Right lobe of liver (tissue), 6 donors: ENCODE measurements around the gene PPP1R12B. TPM values are rescaled to one million over a fixed set of nuclear protein-coding genes. Genes with fewer than 3 reads are reported as not detected.
A peak's percentile ranks its signal among the peaks of the same experiment; 100 is the strongest.

Experiments
- ATAC-seq, 4 donors: fragments of 200-7000 bp; cut with Tn5 transposase; one replicate each; pipeline ENCODE4 v1.9.1; 2020; ENCODE audit warnings: mild to moderate bottlenecking in 4 of 4, moderate library complexity in 4 of 4
- DNase-seq, 3 donors: peaks; one replicate each; pipeline ENCODE4 v3.0.0-alpha.2; 2020
- H3K27ac ChIP-seq, 3 donors: fragments of 200-600 bp; one replicate each; pipeline ENCODE4 v1.8.0; 2022
- H3K27me3 ChIP-seq, 2 donors: fragments of 200-600 bp; one replicate each; pipeline ENCODE4 v1.8.0; 2022
- H3K36me3 ChIP-seq, 4 donors: fragments of 200-600 bp; sonication (generic) in 1 of 4; one replicate each; pipeline versions ENCODE4 v1.5.1 to v1.8.0; 2017 to 2022; ENCODE audit warnings: control low read depth in 1 of 4
- H3K4me1 ChIP-seq, 4 donors: fragments of 200-600 bp; sonication (generic) in 1 of 4; one replicate each; pipeline versions ENCODE4 v1.5.1 to v1.8.0; 2017 to 2022; ENCODE audit warnings: control low read depth in 1 of 4
- H3K4me3 ChIP-seq, 3 donors: fragments of 200-600 bp; one replicate each; pipeline ENCODE4 v1.8.0; 2022
- H3K9me3 ChIP-seq, 4 donors: fragments of 200-600 bp; sonication (generic) in 1 of 4; one replicate each; pipeline versions ENCODE4 v1.5.1 to v1.8.0; 2017 to 2022; ENCODE audit warnings: control low read depth in 1 of 4
- CTCF ChIP-seq, 4 donors: fragments of 200-600 bp in 3 of 4; fragments of 450-650 bp in 1 of 4; IDR thresholded peaks; one replicate each; pipeline versions ENCODE4 v1.5.1 to v1.8.0; 2016 to 2022; ENCODE audit warnings: antibody characterized with exemption in 4 of 4, mild to moderate bottlenecking in 2 of 4
- POLR2A ChIP-seq: fragments of 450-650 bp; IDR thresholded peaks from one replicate; pipeline ENCODE4 v1.6.1; 2017; ENCODE audit warnings: antibody characterized with exemption, mild to moderate bottlenecking
- WGBS: methylation state at CpG from one replicate; pipeline ENCODE4 v1.1.6; 2018; ENCODE audit warnings: low coverage, low lambda C conversion rate; ENCODE audit not compliant: insufficient coverage; ENCODE audit errors: missing lambda C conversion rate; 5-methylcytosine and 5-hydroxymethylcytosine counted together
- intact Hi-C, 2 donors: fragments of 100-400 bp; cut with DNase I; formaldehyde crosslinking; loops; one replicate each; pipeline versions ENCODE4 v1.11.2 to v1.14.1; 2022
- total RNA-seq, 6 experiments: library from RNA; depleted of rRNA in 2 of 6; stranded (reverse); fragments of >200 nt in 2 of 6; fragmentation: NEBNext Ultra II Directional in 3 of 6; extraction: Animal tissue kit (Norgen Biotek cat#: 25700) in 3 of 6; gene quantifications; one replicate each; pipeline versions ENCODE4 v1.1.0 to v1.2.4, GENCODE V29; 2016 to 2023
- donor health status: DM: no; HTN: yes; CAD: no.
- donor health status: DM: no; HTN: no; CAD: no.
- donor health status: DM: no; HTN: no; CAD: no.
- donor health status: DM: no; HTN: yes; CAD: no.
- donor health status: DM: no; HTN: yes; CAD: no.

The PPP1R12B gene
- total RNA-seq, 6 experiments from 2014 or later, result 13.7 to 22.2 (median 16.6) TPM

GRCh38 chr1:202315576-202316168 lies 32.8 kb upstream of the PPP1R12B start:
- no peaks in the 10 kb centered on the region for H3K36me3 ChIP-seq
- H3K9me3 ChIP-seq, result no peaks in the 10 kb centered on the region
- TF ChIP-seq POLR2A (no peak), CTCF (IDR thresholded peaks at IDR 0.05) (peak; percentile 86 to 96 (median 92))
- ATAC-seq, result peak; percentile 89 to 97 (median 94)
- H3K4me3 ChIP-seq, result no peak overlapping the region
- no peaks in the 10 kb centered on the region for H3K27me3 ChIP-seq
- peak; percentile 78 to 83 (median 82) for DNase-seq
- intact Hi-C loops, result loop anchor here in 1 of 2 donors (5.0 kb wide), 1 partner anchor 128 kb away; no protein-coding TSS in a partner anchor
- WGBS, result 11% methylated on average over 9 of the region's 9 CpGs
- no peaks in the 10 kb centered on the region for H3K4me1 ChIP-seq
- no peak overlapping the region for H3K27ac ChIP-seq

DNA sequence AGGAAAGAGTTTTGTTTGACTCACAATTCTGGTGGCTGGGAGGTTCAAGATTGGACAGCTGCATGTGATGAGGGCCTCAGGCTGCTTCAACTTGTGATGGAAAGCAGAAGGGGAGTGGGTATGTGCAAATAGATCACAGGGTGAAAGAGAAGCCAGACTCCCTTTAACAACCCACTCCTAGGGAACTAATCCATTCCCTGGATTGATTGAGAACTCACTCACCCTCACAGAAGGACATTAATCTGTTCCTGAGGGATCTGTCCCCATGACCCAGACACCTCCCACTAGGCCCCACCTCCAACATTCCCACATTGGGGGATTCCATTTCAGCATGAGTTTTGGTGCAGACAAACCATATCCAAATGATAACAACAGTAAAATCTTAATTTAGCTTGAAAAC lies 32.3 kb upstream of the PPP1R12B start:
- TF ChIP-seq POLR2A, result no peak
- no peak for TF ChIP-seq CTCF (IDR thresholded peaks at IDR 0.05)
- no peaks in the 10 kb centered on the region for H3K36me3 ChIP-seq
- intact Hi-C loops, result loop anchor here in 1 of 2 donors (5.0 kb wide), 1 partner anchor 129 kb away; no protein-coding TSS in a partner anchor
- H3K27me3 ChIP-seq, result no peaks in the 10 kb centered on the region
- H3K9me3 ChIP-seq, result no peaks in the 10 kb centered on the region
- H3K4me3 ChIP-seq, result no peak overlapping the region
- H3K4me1 ChIP-seq, result no peaks in the 10 kb centered on the region
- ATAC-seq (no peak), DNase-seq (no peak)
- no peak overlapping the region for H3K27ac ChIP-seq

DNA sequence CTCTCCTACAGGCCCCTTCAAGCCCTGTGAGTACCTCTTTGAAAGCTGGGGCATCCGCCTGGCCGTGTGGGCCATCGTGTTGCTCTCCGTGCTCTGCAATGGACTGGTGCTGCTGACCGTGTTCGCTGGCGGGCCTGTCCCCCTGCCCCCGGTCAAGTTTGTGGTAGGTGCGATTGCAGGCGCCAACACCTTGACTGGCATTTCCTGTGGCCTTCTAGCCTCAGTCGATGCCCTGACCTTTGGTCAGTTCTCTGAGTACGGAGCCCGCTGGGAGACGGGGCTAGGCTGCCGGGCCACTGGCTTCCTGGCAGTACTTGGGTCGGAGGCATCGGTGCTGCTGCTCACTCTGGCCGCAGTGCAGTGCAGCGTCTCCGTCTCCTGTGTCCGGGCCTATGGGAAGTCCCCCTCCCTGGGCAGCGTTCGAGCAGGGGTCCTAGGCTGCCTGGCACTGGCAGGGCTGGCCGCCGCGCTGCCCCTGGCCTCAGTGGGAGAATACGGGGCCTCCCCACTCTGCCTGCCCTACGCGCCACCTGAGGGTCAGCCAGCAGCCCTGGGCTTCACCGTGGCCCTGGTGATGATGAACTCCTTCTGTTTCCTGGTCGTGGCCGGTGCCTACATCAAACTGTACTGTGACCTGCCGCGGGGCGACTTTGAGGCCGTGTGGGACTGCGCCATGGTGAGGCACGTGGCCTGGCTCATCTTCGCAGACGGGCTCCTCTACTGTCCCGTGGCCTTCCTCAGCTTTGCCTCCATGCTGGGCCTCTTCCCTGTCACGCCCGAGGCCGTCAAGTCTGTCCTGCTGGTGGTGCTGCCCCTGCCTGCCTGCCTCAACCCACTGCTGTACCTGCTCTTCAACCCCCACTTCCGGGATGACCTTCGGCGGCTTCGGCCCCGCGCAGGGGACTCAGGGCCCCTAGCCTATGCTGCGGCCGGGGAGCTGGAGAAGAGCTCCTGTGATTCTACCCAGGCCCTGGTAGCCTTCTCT lies 30.3 kb upstream of the PPP1R12B start:
- no peaks in the 10 kb centered on the region for H3K9me3 ChIP-seq
- intact Hi-C loops, result loop anchor here in 1 of 2 donors (5.0 kb wide), 1 partner anchor 131 kb away; no protein-coding TSS in a partner anchor
- no peak overlapping the region for H3K27ac ChIP-seq
- no peak for TF ChIP-seq CTCF (IDR thresholded peaks at IDR 0.05)
- TF ChIP-seq POLR2A, result no peak
- no peaks in the 10 kb centered on the region for H3K36me3 ChIP-seq
- peak in 1 of 3 donors; percentile 42 for DNase-seq
- no peak overlapping the region for H3K4me3 ChIP-seq
- WGBS, result no CpG with 5 or more reads among the region's 52 CpGs
- peak in 2 of 4 donors; percentile 11 to 33 for ATAC-seq
- no peaks in the 10 kb centered on the region for H3K4me1 ChIP-seq
- no peaks in the 10 kb centered on the region for H3K27me3 ChIP-seq

GRCh38 chr1:202319381-202320080 lies 29.0 kb upstream of the PPP1R12B start:
- Histone ChIP-seq H3K27me3 (no peaks in the 10 kb centered on the region), H3K4me1 (no peaks in the 10 kb centered on the region), H3K27ac (no peak overlapping the region), H3K9me3 (no peaks in the 10 kb centered on the region), H3K4me3 (no peak overlapping the region), H3K36me3 (no peaks in the 10 kb centered on the region)
- ATAC-seq (no peak), DNase-seq (peak in 1 of 3 donors; percentile 25)
- intact Hi-C loops, result loop anchor here in 1 of 2 donors (5.0 kb wide), 1 partner anchor 132 kb away; no protein-coding TSS in a partner anchor
- TF ChIP-seq POLR2A (no peak), CTCF (IDR thresholded peaks at IDR 0.05) (no peak)
- 74% methylated on average over 3 of the region's 4 CpGs for WGBS
